COR-L47 (cell line): ENCODE results near the gene SLC9A8.

Experiments
- DNase-seq: peaks from one replicate; lab custom pipeline; 2025; lab: John Stamatoyannopoulos, UW

Gene SLC9A8

GRCh38 chr20:49880177-49880576, 67.5 kb downstream of the SLC9A8 start:
- no peak for DNase-seq

DNA sequence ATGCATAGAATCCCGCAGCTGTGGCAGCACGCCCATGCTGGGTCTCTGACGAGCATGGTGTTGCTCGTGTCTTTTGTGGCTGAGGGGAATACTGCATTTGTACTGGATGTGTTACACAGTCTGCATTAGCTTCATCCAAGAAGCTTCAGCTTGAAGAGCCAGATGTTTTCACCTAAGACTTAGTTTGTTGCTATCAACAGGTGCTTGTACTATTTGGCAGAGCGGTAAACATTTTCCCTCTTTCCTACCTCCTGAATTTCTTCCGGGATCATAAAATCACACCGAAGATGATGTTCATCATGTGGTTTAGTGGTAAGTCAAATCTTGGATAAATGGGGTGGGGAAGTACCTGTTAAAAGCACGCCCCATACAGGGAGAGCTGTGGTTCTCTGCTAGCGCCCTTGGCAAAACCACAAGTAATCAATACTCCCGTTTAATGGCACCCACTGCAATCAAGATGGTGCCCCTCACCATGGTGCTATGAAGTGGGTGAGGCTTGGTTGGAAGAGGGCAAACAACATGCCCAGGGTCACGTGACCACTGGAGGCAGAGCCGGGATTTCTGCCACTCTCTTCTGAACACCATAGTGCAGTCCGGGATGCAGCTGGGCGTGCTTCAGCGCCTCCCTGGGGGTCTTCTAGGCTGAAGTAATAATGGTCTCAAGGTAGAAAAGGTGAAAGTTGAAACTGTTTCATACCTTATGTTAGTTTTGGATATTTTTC, 68.3 kb downstream of the SLC9A8 start:
- no peak for DNase-seq

GRCh38 chr20:49882171-49882970, 69.7 kb downstream of the SLC9A8 start:
- DNase-seq, result no peak

DNA sequence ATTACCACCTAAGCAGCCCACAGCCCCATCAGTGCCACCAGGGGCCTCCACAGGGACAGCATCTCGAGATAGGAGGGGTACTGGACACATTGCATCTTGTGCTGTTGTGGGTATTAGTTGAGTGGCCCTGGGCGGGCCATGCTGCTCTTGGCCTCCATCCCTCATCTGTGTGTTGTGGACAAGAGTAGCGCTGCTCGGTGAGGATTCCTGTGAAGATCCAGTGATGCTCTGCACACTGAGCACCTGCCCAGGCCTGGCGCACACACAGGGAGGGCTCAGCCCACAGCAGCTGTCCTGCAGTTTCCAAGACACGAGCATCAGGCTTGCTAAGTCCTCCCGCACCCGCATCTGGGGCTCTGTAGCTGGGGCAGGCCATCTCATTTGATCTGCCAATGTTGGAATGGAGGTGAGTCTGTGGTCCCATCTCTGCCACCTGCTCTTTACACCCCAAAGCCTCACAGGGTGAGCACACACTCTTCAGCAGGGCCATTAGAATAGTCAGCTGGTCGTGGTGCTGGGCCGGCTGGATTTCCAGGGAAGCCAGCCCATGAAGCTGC, 70.7 kb downstream of the SLC9A8 start:
- no peak for DNase-seq

DNA sequence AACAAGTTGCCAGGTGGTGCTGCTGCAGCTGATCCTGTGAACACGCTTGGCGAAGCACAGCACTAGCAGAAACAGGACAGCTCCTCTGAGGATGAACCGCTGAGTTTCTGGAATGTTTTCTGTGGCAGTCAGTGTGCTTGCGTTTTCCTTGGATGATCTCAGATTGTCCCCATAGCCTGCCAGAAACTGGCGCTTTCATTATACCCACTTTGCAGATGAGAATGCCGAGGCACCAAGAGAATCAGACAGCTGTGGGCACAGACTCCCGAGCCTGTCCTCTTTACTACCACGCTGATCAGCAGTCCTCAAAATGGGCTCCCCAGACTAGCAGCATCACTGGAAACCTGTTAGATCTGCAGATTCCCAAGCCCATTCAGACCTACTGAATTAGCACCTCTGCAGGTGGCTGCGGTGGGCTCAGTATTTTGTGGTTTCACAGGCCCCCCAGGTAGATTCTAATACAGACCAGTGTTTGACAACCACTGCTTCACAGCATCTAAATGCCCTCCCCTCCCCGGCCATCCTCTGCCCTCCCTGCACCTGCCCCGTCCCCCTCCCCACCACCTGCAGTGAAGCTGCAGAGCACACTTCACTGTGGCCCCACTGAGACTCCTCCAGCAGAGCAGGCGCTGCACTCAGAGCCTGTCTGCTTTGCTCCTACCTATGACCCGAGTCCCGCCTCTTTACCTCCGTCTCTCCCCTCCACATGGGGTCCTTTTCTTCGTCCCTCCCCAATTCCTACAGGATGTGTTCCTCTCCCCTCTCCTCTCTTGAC, 73.1 kb downstream of the SLC9A8 start:
- DNase-seq, result no peak

- DNase-seq, result no peak
Observed at GRCh38 chr20:49886571-49887213, 74.1 kb downstream of the SLC9A8 start.

- DNase-seq, result no peak
Observed at GRCh38 chr20:49887251-49888211, 74.9 kb downstream of the SLC9A8 start.

- peak; percentile 35 for DNase-seq
Observed at GRCh38 chr20:49888212-49889000, 75.8 kb downstream of the SLC9A8 start.

DNA sequence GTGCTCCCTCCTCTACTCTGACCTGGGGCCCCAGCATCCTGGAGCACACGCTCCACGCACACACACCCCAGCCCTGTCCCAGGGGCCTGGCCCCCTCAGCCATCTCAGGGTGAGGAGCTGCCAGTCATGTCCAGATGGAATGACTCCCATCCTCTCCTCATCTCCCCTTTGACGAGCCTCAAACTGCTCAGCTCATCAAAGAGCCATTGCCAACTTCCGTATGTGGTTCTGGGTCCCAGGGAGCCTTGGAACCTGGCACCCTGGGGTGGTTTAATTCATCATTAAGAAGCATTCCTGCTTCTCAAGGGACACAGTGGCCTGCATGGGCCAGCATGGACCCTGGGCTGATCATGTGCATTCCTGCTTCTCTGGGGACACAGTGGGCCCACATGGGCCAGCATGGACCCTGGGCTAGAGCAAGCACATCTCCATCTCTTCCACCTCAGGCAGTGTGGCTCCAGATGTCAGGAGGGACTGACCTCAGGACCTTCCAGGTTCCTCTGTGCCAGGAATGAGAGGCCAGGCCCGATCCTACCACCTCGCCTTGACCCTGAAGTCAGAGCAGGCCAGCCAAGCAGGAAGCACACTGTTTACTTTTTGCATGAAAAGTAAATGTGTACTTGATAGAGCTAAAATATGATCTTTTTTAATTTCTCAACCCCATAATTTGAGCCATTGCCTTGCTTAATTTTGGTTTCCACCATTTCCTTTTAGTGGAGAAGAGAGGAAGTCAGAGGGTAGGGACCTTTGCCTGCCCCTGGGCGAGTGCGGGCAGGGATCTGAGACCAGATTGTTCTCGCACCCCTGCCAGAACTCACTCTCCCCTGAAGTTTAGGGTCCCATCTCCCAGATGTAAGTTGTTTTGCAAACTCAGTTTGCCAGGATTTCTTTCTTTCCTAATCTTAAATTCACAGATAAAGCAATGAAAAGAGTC, 76.6 kb downstream of the SLC9A8 start:
- DNase-seq, result no peak

GRCh38 chr20:49889935-49890333, 77.3 kb downstream of the SLC9A8 start:
- no peak for DNase-seq

DNA sequence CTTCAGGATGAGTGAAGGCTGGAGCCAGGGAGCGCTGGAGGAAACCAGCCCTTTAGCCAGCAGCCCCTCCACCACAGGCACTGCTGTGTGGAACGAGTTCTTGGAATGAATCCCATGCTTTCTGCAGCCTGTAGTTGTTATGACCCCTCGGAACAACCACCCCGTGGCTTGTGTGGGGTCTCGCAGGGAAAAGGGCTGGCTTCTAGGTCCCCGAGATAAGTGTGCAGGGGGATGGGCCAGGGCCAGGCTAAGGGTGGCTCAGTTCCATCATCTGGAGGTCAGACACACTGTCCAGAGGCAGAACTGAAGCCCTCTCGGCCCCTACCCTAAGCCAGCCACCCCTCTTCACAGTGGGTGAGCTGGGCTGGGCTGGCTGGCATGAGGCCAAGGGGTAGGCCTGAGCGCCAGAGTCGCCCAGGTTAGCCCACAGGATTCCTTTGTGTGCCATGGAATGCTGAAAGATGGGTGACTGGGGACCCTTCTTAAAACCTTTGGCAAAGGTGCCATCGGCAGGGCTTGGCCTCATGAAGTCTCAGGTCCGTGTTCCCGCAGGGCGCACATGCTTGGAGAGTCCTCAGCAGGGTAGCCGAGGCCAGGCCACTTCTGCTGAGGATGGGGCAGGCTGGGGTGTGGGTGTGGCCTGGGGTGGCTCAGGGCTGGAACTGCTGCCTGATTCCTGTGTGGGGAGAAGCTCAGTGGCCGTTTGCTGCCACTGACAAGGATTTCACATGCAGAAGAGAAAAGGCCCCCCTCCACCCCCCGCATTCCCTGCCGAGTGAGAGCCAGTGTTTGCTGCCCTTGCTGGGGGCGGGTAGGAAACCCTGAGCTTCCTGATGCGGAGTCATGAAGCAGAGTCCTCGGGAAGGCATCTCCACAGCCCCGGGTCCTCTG, 78.1 kb downstream of the SLC9A8 start:
- no peak for DNase-seq

GRCh38 chr20:49891476-49892110, 79.0 kb downstream of the SLC9A8 start:
- no peak for DNase-seq

DNA sequence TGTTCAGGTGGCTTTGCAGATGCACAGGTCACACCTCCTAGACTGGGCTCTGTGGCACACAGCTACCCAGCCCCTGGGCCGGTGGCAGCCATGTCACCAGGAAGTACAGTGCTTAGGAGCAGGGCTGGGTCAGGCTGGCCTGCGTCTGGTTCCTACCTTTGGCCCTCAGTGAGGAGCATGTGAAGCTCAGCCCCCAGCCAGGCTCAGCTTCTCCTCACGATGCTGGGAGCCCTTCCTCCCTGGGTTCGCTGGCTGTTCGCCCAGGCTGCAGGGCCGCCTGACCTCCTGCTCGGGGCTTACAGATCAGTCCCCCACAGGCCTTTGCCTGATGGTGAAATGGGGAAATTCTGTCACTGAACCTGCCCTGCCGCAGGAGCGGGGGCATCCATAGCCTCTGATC, 79.6 kb downstream of the SLC9A8 start:
- no peak for DNase-seq

GRCh38 chr20:49892817-49893216, 80.2 kb downstream of the SLC9A8 start:
- no peak for DNase-seq

DNA sequence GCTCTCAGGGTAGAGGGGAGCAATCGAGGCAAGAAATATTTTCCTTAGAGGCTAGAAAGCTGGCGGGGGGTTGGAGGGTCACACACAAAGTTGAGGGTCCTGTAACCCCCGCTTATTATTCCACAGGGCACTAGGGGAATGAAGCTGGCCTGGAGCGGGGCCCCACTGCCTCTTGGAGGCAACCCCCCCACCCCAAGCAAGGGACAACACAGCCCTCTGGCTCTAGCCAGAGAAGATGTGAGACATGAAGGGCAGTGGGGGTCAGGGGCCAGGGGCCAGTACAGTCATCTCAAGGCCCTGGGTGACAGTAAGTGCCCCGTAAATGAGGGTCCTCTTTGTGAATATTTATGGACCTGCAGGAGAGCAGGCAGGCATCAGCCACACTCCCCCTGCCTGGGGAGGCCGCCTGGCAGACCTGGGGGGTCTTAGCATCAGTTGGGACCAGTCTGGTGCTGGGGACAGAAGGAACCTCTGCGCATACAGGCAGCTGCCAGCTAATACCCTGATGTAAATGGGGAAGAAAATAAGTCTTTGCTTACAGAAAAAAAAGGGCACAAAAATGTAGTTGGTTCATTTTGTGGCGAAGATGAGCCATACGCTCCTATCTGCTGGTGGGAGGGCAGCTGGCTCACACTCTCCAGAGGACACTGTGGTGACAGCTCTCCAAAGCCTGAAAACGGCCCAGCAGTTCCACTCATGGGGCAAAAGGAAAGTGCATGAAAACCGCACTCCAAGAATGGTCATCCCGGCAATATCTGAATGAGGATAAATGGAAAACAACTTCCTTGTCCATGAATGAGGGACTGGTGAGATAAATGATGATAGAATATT, 80.8 kb downstream of the SLC9A8 start:
- DNase-seq, result no peak

GRCh38 chr20:49894073-49894470, 81.4 kb downstream of the SLC9A8 start:
- DNase-seq, result no peak
